Measurements from ENCODE around the gene SDHAF3.
A peak's percentile ranks its signal among the peaks of the same experiment; 100 is the strongest.
"Not testable (repeated sequence)": the region's sequence is repeated elsewhere in the genome, so short reads cannot be mapped to it uniquely, and the experiment has no call there.

SDHAF3 gene

DNA sequence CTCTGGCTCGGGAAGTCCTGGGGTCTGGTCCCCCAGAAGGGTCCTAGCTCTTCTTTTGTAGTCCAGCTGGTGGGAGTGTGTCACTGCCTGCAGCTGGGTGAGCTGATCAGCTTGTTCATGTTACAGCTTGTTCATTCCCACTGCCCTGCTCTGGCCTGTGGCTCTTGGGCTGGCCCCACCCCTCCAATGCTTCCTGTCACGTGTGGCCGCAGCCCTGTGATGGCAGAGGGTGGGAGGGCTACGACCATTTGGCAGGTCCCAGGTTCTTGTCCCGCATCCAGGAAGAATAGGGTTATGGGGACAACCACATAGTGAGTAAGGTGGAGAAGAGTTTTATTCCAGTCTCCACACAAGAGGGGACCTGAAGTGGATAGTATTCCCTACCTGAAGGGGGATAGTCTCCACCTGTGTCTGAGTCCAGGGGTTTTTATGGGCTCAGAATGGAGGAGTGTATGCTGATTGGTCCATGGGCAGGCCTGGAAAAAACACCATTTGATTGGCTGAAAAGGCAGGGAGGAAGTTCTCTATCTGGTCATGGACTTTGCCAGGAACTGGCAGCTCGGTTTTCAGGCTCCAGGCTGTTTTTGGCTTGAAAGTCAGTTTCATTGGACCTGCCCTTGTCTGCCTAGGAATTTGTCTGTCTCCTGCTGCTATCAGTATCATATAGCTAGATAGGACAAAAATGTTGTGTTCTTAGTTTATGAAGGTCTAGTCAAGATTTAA is 13.1 kb downstream of the SDHAF3 start:
- no peak overlapping the region for H3K27ac ChIP-seq
- no peak for TF ChIP-seq ZFX (IDR thresholded peaks at IDR 0.05; ENCODE audit: borderline replicate concordance)
- TF ChIP-seq, protein P1, sequence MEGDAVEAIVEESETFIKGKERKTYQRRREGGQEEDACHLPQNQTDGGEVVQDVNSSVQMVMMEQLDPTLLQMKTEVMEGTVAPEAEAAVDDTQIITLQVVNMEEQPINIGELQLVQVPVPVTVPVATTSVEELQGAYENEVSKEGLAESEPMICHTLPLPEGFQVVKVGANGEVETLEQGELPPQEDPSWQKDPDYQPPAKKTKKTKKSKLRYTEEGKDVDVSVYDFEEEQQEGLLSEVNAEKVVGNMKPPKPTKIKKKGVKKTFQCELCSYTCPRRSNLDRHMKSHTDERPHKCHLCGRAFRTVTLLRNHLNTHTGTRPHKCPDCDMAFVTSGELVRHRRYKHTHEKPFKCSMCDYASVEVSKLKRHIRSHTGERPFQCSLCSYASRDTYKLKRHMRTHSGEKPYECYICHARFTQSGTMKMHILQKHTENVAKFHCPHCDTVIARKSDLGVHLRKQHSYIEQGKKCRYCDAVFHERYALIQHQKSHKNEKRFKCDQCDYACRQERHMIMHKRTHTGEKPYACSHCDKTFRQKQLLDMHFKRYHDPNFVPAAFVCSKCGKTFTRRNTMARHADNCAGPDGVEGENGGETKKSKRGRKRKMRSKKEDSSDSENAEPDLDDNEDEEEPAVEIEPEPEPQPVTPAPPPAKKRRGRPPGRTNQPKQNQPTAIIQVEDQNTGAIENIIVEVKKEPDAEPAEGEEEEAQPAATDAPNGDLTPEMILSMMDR (IDR thresholded peaks at IDR 0.05) = no peak

DNA sequence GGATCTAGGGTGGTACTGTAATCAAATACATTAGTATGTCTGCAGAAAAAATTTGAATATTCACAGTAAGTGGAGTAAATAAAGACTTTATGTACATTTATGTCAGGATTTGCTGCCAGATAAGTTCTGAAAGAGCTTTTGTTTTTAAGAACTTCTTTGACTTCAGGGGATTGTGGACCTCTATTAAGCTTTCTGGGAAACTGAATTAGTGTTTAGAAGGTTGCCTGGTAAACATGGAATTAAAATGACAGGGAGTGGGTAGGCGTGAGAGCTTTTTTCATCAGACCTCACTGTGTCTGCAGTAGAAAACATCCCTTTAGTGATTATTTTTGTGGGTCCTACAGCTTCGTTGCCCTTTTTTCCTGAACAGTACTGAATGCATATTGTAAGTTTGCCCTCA is 15.7 kb downstream of the SDHAF3 start:
- no peak overlapping the region for H3K27ac ChIP-seq
- TF ChIP-seq, protein P1 (IDR thresholded peaks at IDR 0.05) = no peak
- no peak for TF ChIP-seq ZFX (IDR thresholded peaks at IDR 0.05; ENCODE audit: borderline replicate concordance)

DNA sequence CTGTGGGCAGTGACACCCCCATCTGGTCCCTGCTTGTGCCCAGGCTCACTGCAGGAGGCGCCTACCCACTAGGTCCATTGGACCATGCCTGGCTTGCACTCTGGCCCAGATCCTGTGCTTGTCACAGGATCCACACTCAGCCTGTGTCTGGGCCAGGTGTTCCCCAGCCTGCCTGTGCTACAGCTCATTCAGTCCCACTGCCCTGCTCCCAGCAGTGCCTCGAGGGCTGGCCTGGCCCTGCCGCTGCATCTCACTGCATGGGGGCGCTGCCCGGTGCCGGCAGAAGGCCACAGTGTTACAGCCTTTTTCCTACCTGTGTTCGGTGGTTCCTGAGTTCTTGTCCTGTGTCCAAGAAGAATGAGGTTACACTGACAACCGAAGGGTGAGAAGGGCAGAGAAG is 21.3 kb downstream of the SDHAF3 start:
- TF ChIP-seq, protein P1 (IDR thresholded peaks at IDR 0.05) = no peak
- TF ChIP-seq ZFX (IDR thresholded peaks at IDR 0.05; ENCODE audit: borderline replicate concordance) = no peak
- H3K27ac ChIP-seq = no peak overlapping the region

DNA sequence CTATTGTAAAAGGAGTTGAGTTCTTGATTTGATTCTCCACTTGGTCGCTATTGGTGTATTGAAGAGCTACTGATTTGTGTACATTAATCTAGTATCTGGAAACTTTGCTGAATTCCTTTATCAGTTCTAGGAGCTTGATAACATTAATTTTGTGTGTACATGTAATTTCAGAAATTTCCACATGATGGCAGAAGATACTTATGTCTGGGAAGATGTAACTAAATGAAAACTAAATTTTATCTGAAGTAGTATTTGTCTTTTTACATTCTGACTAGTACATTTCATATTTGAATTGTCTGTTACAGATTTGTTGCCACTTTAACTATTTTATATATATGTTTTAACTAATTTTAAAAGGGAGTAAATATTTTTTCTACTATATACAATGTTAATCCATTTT is 27.6 kb downstream of the SDHAF3 start:
- H3K27ac ChIP-seq = no peak overlapping the region
- TF ChIP-seq ZFX (IDR thresholded peaks at IDR 0.05; ENCODE audit: borderline replicate concordance) = no peak
- TF ChIP-seq, protein P1 (IDR thresholded peaks at IDR 0.05) = peak; percentile 80

DNA sequence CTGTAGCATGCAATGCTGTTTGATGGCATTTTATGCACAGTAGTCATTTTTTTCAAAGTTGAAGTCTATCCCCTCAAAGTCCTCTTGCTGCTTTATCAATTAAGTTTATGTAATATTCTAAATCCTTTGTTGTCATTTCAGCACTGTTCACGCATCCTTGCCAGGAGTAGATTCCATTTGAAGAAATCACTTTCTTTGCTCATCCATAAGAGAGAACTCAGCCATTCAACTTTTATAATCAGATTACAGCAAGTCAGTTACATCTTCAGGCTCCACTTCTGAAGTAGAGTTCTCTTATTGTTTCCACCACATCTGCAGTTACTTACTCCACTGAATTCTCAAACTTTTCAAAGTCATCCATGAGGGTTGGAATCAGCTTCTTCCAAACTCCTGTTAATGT is 32.3 kb downstream of the SDHAF3 start:
- TF ChIP-seq ZFX (IDR thresholded peaks at IDR 0.05; ENCODE audit: borderline replicate concordance) = no peak
- TF ChIP-seq, protein P1 (IDR thresholded peaks at IDR 0.05) = no peak
- no peak overlapping the region for H3K27ac ChIP-seq

DNA sequence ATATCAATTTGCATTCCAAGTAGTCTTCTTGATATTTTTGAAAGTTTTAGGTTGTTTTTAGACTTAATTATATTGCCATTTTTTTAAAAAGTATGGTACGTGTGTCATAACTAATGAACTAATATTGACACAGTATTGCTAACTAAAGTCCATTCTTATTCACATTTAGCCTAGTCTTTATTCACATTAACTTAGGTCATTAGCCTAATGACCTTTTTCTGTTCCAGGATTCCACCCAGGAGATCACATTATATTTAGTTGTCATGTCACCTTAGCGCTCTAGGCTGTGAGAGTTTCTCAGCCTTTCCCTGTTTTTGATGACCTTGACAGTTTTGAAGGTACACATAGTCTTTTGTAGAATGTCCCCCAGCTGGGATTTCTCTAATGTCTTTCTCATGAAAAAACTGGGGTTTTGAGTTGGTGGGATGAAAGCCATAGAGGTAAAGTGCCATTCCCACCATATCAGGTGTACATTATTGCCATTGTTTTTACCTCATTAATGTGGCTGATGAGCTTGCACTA is 38.5 kb downstream of the SDHAF3 start:
- no peak overlapping the region for H3K27ac ChIP-seq
- no peak for TF ChIP-seq ZFX (IDR thresholded peaks at IDR 0.05; ENCODE audit: borderline replicate concordance)
- TF ChIP-seq, protein P1 (IDR thresholded peaks at IDR 0.05) = no peak

DNA sequence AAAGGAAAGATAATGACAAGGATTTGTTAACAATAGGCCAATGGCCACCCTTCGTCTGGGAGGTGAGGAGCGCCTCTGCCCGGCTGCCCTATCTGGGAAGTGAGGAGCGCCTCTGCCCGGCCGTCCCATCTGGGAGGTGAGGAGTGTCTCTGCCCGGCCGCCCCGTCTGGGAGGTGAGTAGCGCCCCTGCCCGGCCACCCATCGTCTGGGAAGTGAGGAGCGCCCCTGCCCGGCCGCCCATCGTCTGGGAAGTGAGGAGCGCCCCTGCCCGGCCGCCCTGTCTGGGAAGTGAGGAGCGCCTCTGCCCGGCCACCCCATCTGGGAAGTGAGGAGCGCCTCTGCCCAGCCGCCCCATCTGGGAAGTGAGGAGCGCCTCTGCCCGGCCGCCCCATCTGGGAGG is 42.5 kb downstream of the SDHAF3 start:
- not testable (repeated sequence) for H3K27ac ChIP-seq

DNA sequence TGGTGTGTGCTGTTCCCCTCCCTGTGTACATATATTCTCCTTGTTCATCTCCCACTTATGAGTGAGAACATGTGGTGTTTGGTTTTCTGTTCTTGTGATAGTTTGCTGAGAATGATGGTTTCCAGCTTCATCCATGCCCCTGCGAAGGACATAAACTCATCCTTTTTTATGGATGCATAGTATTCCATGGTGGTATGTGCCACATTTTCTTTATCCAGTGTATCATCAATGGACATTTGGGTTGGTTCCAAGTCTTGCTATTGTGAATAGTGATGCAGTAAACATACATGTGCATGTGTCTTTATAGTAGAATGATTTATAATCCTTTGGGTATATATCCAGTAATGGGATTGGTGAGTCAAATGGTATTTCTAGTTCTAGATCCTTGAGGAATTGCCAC is 44.1 kb downstream of the SDHAF3 start:
- not testable (repeated sequence) for H3K27ac ChIP-seq
